ENCODE results near the gene DNAJC15. TPM values are rescaled to one million over a fixed set of nuclear protein-coding genes. Genes with fewer than 3 reads are reported as not detected.
"Not testable (repeated sequence)": the region's sequence is repeated elsewhere in the genome, so short reads cannot be mapped to it uniquely, and the experiment has no call there.

Gene DNAJC15
- total RNA-seq, 1 experiment from 2014 or later: 33.2 TPM

DNA sequence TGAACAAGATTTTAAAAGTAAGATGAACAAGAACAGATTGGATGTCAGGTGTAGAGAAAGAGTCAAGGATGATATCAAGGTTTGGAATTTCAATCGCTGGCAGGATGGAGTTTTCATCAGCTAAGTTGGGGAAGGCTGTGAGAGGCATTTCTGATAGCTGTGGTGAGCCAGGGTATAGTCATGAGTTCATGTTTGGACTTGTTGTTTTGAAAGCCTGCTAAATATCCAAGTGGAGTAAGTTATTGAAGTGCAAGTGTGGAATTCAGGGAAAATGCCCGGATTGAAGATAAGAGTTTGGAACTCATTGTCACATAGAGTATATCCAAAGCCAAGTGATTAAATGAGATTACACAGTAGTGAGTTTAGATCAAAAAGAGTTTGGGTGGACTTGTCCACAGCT is 20.4 kb upstream of the DNAJC15 start:
- DNase-seq (ENCODE audit: extremely low read depth, low read depth): no peak

DNA sequence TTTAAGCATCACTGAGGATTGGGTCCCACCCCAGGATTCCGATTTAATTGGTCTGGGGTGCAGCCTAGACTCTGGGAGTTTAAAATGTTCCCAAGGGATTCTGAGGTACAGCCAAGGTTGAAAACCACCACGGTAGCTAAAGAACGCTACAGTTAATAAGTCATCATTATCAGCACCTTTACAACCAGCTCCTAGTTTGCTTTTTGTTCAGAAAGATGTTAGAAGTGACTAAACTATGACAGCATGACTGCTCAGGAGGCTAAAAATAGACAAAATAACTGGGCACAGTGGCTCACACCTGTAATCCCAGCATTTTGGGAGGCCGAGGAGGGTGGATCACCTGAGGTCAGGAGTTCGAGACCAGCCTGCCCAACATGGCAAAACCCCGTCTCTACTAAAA is 19.7 kb upstream of the DNAJC15 start:
- no peak for DNase-seq (ENCODE audit: extremely low read depth, low read depth)

DNA sequence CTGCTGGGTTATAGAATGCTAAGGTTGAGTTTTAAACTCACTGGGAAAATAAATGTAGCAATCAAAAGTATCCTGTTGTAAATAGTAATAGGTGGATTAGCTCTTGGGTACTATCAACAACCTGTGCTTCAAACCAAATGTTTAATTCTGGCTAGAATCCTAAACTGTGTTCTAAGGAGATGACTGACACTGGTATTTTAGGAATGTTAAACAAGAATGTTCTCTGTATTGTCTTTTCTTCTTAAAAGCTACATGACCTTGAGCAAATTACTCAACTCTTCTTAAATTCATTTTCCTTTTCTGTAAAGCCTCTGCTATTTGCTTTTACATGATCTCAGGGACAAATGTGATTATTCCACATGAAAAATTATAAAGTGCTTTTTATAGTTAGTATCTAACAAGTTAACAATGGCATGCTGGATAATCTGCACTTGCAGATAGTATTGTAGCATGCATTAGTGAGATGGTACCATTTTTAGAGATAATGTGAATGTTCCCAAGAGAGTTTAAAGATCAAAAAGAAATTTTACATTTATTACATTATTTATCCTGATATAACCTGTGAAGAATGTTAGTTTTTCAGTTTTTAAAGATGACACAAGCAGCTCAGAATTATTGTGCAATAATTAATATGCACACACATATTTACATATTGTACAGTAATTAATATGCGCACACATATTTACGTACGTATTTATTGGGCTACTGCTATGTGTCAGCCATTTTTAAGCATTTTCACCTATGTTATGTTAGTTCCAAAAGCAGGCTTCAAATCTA is 17.7 kb upstream of the DNAJC15 start:
- no peak for DNase-seq (ENCODE audit: extremely low read depth, low read depth)

DNA sequence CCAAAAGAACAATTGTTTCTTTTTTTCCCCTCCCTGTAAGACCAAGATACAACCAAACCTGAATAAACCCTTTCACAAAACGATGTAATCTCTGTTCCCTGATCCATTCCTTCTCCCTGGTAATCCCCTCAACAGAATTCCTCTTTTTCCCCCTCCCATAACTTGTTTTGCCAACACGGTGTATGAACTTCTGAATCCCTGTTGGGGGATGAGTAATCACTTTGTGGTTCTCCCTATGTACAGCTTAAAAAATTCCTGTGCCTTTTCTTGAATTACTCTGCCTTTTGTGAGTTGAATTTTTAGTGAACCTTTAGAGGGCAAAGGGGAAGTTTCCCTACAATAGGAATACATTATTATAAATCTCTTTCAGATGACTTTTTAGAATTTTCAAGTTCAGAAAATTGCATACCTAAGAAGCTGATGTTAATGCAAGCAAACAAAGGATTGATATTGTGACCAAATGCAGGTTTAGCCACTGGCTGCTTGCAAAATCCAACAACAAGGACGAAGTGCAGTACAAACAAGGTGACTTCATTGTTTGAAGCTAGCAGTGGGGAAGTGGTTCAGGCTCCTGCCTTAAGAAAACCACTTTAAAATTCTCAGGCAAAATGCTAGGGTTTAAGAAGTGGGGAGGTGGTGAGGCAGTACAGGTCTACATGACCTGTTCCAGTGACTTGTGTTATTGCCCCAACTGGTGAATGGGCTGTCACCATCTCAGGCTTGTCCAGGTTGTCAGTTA is 16.3 kb upstream of the DNAJC15 start:
- DNase-seq (ENCODE audit: extremely low read depth, low read depth): no peak

DNA sequence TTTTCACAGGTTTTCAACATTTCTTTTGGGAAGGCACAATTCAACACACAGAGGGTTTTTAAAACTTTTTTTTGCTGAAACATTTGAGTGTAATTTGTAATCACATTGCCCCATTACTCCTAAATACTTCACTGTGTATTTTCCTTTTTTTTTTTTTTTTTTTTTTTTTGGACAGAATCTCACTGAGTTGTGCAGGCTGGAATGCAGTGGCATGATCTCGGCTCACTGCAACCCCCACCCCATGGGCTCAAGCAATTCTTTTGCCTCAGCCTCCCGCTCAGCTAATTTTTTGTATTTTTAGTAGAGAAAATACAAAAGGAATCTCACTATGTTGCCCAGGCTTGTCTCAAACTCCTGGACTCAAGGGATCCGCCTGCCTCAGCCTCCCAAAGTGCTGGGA is 14.8 kb upstream of the DNAJC15 start:
- no peak for DNase-seq (ENCODE audit: extremely low read depth, low read depth)

DNA sequence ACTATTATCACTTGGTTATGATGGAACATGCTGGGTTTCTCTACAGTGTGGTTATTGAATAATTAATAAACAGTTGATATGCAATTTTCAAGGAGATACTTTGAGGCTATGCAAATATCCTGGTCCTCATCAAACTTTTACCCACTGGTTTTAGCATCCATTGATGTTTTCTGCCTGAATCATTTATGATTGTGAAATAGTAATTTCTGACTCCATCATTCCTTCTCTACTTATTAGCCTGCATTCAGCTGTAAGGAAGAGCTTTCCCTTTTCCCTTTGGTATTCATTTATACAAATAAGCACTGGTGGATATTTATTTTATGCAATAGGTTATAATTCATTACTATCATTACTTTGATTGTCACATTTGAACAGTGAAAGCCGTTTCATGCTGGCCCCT is 13.9 kb upstream of the DNAJC15 start:
- DNase-seq (ENCODE audit: extremely low read depth, low read depth): no peak

DNA sequence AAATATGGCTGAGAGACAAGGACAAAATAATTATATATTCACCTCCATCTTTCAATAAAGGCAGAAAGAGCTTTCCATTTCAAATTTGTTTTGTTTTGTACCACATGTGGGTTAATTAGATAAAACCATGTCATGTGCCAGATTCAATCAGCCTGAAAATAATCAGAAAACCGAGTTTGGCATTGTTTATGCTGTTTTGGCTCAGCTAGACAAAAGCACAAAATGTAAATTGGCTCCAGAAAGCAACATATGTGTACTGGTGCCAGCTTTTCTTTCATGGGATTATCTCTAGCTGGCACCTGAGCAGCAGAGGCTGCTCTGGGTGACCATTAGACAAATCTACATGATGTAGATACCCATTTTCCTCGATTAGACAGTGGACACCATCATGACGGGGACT is 9.2 kb upstream of the DNAJC15 start:
- DNase-seq (ENCODE audit: extremely low read depth, low read depth): no peak

DNA sequence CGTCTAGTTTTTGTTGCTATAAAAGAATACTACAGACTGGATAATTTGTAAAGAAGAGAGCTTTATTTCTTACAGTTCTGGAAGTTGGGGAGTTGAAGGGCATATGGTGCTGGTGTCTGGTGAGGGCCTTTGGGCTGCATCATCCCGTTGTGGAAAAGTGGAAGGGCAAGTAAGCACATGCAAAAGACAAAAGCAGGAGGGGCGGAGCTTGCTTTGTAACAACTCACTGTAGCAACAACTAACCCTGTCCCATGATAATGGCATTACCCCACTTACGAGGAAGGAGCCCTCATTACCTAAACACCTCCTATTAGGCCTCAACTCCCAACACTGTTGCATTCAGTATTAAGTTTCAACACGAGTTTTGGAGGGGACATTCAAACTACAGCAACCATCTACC is 7.2 kb upstream of the DNAJC15 start:
- no peak for DNase-seq (ENCODE audit: extremely low read depth, low read depth)

DNA sequence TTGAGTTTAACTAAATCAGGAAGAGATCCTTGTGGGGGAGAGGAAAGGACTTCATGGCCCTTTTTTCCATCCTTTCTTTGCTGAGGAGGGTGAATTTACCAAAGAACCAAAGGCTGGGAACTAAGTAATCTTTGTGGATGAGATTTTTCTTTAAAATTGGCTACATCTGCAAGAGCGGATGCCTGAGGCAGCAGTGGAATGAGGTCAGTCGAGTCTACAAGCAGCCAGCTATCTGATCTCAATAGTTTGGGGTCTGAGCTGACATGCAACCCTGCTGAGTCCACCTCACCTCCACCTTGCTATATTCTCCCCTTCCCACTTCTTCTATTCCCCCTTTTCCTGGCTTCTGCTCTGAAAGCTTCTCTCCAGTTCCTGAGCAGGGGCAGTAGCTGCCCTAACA is 3.6 kb upstream of the DNAJC15 start:
- DNase-seq (ENCODE audit: extremely low read depth, low read depth): no peak

DNA sequence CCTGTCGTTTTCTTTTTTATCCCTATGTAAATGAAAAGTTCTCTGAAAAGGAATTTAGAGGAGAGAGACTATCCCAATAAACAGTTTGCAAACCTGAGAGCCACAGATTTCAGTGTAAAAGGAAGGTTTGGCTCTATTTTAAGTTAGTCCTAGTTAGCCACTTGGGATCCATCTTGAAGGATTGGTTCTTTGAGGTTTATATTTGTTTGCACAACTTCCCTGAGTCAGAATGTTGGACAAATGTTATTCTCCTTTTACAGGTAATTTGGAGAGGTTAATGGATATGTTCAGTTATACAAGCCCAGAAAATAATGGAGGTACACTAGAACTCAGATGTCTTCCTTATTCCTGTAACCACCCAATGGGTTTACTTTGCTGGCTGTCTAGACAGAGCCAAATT is 2.6 kb upstream of the DNAJC15 start:
- DNase-seq (ENCODE audit: extremely low read depth, low read depth): no peak

DNA sequence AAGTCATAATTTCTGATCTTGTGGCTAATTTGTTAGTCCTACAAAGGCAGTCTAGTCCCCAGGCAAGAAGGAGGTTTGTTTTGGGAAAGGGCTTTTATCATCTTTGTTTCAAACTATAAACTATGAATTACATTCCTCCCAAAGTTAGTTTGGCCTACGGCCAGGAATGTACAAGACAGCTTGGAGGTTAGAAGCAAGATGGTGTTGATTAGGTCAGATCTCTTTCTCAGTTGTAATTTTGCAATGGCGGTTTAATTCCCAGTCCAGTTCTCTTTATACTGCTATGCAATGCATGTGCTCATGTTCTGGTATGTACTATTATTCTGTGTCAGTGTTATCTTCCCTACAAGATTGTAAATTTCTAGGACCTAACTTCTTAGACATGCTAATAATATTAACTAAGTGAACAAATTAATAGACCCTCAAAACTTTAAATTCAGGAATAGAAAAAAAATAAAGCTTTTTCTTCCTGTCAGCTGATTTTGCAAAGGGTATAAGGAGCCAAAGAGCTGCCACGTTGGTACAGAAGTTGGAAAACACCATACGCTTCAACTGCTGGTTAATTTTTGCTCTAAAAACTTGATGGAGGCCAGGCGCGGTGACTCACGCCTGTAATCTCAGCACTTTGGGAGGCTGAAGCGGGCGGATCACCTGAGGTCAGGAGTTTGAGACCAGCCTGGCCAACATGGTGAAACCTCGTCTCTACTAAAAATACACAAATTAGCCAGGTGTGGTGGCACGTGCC is 1.3 kb upstream of the DNAJC15 start:
- DNase-seq (ENCODE audit: extremely low read depth, low read depth): no peak

DNA sequence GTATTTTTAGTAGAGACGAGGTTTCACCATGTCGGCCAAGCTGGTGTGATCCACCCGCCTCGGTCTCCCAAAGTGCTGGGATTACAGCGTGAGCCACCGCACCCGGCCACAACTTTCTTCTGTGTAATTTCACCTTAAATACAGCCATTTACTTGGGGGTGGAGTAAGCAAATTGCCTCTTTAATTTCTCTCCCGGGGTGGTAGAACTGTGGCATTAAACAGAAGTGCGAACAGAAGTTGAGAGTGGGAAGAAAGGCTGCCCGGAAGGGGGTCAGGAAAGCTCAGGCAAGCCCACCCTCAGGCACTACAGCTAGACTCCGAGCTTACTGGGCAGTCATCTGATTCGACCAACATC is 475 bp upstream of the DNAJC15 start:
- DNase-seq (ENCODE audit: extremely low read depth, low read depth): no peak

DNA sequence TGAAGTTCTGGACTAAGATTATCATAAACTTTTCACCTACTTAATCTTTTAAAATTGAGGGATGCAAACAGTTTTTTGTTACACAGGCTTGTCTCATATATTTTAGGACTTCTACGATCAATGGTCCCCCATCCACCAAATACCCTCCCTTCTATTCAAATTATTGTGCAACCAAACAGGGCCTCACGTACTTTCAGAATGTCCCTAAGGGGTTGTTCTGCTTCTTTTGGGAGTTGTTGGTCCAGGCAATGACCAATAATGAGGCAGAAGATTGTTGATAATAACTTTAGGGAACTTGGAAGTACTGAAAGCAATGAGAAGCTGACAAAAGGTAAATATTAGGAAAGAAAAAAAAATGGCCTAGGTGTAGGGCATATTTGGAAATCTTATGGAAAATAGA is 2.9 kb downstream of the DNAJC15 start:
- DNase-seq (ENCODE audit: extremely low read depth, low read depth): no peak

DNA sequence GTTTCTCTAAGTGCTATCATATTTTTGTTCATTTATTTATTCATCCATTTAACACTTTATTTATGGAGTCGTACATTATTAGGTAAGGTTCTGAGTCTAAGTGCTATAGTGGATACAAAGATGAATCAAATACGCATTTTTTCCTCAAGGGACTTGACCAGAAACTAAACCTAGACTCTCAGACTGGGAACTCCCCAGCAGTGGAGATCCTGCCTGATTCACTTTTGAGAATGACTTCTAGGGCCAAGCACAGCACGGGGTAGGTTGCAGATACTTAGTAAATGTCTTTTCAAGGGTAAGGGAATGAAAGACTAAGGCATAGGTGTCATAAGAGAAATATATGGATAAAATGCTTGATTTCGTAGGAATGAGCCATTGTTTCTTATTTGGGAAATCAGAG is 7.2 kb downstream of the DNAJC15 start:
- DNase-seq (ENCODE audit: extremely low read depth, low read depth): no peak

DNA sequence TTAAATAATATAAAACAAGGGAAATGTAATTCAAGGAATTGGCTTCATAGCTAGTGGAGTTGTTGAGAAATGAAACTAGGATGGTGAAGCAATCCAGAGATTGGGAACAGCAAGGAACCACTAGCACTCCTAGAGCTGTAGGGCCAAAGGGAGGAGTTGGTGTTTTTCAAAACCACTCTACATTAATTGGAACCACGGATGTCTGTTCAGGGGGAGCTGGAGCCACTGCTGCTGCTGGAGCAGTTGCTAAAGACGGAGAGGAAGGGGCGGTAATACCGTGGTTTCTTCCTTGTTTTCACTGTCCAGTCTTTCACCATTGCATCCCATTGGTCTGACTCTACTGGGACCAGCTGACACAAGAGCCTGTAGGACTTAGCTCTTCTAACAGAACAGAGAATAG is 8.5 kb downstream of the DNAJC15 start:
- DNase-seq (ENCODE audit: extremely low read depth, low read depth): no peak

DNA sequence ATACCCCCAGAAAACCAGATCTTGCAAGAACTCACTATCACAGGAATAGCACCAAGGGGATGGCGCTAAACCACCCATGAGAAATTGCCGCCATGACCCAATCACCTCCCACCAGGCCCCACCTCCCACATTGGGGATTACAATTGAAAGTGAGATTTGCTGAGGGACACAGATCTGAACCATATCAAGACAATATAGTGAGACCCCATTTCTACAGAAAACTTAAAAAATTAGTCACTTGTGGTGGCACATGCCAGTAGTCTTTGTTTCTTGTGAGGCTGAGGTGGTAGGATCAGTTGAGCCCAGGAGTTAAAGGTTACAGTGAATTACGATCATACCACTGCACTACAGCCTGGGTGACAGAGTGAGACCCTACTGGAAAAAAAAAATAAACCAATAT is 9.7 kb downstream of the DNAJC15 start:
- DNase-seq (ENCODE audit: extremely low read depth, low read depth): no peak

DNA sequence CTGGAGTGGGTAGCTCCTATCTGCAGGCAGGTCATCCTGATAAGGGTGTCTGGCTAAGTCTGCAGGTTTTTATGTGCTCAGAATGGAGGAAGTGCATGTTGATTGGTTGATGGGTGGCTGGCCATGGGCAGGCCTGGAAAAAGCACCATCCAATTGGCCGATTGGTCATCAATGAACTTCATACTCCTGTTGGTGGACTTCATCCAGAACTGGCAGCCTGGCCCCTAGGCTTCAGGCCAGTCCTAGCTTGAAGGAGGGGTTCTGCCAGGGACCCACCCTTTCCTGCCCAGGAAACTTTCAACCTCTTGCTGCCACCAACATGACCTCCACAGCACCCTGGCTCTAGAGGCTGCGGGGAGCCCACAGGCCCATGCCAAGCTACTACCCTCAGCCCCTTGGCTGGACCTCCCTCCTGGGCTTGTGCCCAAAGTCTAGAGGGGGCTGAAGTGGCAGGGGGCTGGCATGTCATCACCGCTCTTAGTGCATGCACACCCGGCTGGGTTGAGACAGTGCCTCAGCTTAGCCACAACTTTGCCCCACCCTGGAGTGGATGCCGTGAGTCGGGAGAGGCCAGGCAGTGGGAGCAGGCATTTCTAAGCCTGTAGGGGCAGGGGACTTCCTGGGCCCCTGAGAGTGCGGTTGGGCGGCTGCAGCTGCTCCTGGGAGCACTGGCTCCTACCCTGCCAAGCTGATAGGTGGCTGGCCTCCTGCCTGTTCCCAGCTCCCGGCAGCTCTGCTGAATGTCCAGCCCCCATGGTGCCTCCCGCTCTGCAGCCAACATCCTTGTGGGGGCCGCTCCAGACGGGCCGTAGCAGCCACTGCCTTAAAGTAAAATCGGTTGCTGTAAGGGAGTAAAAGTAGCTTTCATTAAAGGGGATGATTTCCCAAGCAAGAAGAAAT is 13.2 kb downstream of the DNAJC15 start:
- DNase-seq (ENCODE audit: extremely low read depth, low read depth): no peak

DNA sequence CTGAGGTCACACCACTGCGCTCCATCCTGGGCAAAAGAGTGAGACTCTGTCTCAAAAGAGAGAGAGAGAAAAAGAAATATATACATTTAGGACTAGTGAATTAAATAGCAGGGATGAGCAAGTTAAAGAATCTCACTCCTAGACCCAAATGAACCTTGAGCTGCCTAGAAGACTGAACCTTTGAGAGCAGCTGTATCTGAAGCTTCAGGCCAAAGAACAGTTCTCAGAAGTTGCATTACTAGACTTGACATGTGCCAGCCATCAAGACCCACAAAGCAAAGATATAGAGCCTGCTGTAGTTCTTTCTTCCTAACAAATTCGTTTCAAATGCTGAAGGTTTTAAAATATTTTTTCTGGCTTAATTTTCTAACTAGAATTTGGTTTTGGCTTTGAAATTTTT is 16.6 kb downstream of the DNAJC15 start:
- no peak for DNase-seq (ENCODE audit: extremely low read depth, low read depth)

DNA sequence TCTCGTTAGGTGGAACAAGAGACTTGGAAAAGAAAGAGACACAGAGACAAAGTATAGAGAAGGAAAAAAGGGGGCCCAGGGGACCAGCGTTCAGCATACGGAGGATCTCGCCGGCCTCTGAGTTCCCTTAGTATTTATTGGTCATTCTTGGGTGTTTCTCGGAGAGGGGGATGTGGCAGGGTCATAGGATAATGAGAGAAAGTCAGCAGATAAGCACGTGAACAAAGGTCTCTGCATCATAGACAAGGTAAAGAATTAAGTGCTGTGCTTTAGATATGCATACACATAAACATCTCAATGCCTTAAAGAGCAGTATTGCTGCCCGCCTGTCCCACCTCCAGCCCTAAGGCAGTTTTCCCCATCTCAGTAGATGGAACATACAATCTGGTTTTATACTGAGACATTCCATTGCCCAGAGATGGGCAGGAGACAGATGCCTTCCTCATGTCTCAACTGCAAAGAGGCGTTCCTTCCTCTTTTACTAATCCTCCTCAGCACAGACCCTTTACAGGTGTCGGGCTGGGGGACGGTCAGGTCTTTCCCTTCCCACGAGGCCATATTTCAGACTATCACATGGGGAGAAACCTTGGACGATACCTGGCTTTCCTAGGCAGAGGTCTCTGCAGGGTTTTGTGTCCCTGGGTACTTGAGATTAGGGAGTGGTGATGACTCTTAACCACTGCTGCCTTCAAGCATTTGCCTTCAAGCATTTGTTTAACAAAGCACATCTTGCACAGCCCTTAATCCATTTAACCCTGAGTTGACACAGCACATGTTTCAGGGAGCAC is 17.4 kb downstream of the DNAJC15 start:
- not testable (repeated sequence) for DNase-seq (ENCODE audit: extremely low read depth, low read depth)

DNA sequence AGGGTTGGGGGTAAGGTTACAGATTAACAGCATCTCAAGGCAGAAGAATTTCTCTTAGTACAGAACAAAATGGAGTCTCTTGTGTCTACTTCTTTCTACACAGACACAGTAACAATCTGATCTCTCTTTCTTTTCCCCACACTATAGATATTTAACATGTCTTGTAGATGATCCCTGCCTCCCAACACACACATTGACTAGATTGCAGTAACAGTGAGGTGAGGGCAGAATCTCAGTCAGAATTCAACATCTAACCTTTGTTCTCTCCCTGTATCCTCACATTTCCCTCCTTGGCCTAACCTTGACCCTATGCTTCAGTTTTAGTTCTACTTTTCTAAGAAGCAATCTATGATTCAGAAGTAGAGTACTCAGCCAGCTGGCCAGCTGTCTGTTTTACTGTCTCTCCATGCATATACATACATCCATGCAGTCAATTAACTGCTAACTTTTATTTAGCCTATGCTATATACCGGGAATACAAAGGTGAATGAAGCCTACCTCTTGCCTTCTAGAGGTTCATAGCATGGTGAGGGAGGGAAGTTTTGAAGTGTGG is 18.1 kb downstream of the DNAJC15 start:
- DNase-seq (ENCODE audit: extremely low read depth, low read depth): no peak

All from NCI-H460 (cell line).